Left lung (tissue), 10 donors: ENCODE measurements around the gene BOD1L1. TPM values are rescaled to one million over a fixed set of nuclear protein-coding genes. Genes with fewer than 3 reads are reported as not detected.
A peak's percentile ranks its signal among the peaks of the same experiment; 100 is the strongest.

Experiments
- ATAC-seq: fragments of 200-7000 bp; cut with Tn5 transposase; one replicate; pipeline ENCODE4 v1.9.1; 2020; ENCODE audit warnings: moderate library complexity
- DNase-seq, 4 donors: peaks; one replicate each; pipeline ENCODE4 v3.0.0-alpha.2; 2013 to 2020
- H3K27ac ChIP-seq, 2 donors: fragments of 200-600 bp; sonication (generic) in 1 of 2; one replicate each; pipeline versions ENCODE4 v1.5.0 to v1.8.0; 2020 to 2021
- H3K27me3 ChIP-seq, 2 donors: fragments of 200-600 bp; sonication (generic) in 1 of 2; one replicate each; pipeline versions ENCODE4 v1.5.0 to v1.8.0; 2020 to 2021
- H3K36me3 ChIP-seq, 2 donors: fragments of 200-600 bp; sonication (generic) in 1 of 2; one replicate each; pipeline versions ENCODE4 v1.5.0 to v1.8.0; 2020 to 2021
- H3K4me1 ChIP-seq, 2 donors: fragments of 200-600 bp; one replicate each; pipeline ENCODE4 v1.8.0; 2021
- H3K4me3 ChIP-seq, 2 donors: fragments of 200-600 bp; sonication (generic) in 1 of 2; one replicate each; pipeline versions ENCODE4 v1.5.0 to v1.8.0; 2020 to 2021; ENCODE audit warnings: mild to moderate bottlenecking in 1 of 2
- H3K9me3 ChIP-seq, 2 donors: fragments of 200-600 bp; sonication (generic) in 1 of 2; one replicate each; pipeline versions ENCODE4 v1.5.0 to v1.8.0; 2020 to 2021
- intact Hi-C, 2 donors: fragments of 100-400 bp; cut with DNase I; formaldehyde crosslinking; loops; one replicate each; pipeline versions ENCODE4 v1.11.2 to v1.14.2; 2022
- polyA plus RNA-seq, 6 donors: library from polyadenylated mRNA; unstranded; fragments of 120-200 nt; gene quantifications; one replicate each; pipeline ENCODE4 v1.2.1, GENCODE V29; 2013; ENCODE audit not compliant: insufficient read length in 6 of 6
- total RNA-seq, 2 donors: library from RNA; stranded (reverse); fragmentation: NEBNext Ultra II Directional; extraction: Animal tissue kit (Norgen Biotek cat#: 25700); gene quantifications; one replicate each; pipeline ENCODE4 v1.2.1, GENCODE V29; 2021
- TF ChIP-seq, protein P1 (sequence below), 2 donors: fragments of 200-600 bp; sonication (generic) in 1 of 2; IDR thresholded peaks; one replicate each; pipeline versions ENCODE4 v1.5.0 to v1.8.0; 2021; ENCODE audit warnings: antibody characterized with exemption in 2 of 2
- donor health status: DM: no; HTN: yes; CAD: no.
- donor health status: DM: no; HTN: no; CAD: no.

BOD1L1 gene
- total and polyA plus RNA-seq, 8 donors = 25.9 to 78.0 (median 60.5) TPM

DNA sequence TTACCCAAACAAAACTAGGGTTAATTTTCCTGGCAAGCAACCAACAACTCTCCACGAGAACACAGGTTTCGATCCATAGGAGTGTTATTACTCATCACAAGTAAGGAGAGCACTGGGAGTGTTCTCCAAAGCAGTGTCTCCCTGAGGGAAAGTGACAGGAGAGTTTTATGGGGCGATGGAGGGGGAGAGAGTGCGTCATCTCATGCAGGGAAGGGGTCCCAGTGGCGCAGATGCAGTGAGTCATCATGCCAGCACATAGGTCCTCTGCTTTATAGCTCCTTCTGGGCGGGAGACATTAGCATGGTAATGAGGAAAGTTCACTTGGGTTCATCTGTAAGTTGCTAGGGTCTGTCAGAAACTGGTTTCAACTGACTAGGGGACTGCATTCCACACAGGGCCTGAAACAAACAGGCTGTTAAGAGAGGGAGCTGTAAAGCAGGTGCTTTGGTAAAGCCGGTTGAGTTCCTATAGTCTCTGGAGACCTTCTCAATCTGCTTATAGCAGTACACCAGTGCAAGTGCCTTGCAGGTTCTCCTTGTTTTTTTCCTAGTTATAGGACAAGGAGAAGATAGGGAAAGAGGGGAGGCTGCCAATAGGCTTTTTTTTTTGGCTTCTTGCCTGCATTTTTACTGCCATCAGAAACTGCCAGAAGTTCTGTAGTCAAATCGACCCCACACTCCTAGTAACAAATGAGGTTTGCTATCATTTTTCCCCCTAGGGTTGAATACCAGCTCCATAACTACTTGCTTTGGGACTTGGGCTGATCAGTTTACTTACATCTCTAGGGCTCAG lies 12.8 kb upstream of the BOD1L1 start:
- H3K4me3 ChIP-seq = no peak overlapping the region
- no peak for ATAC-seq
- H3K27ac ChIP-seq = no peak overlapping the region
- no peak for DNase-seq
- no peaks in the 10 kb centered on the region for H3K4me1 ChIP-seq
- H3K27me3 ChIP-seq = peaks cover 5 to 22% of the 10 kb centered on the region in 2 donors
- intact Hi-C loops = no loop called here
- no peaks in the 10 kb centered on the region for H3K36me3 ChIP-seq
- H3K9me3 ChIP-seq = no peaks in the 10 kb centered on the region
- TF ChIP-seq, protein P1, sequence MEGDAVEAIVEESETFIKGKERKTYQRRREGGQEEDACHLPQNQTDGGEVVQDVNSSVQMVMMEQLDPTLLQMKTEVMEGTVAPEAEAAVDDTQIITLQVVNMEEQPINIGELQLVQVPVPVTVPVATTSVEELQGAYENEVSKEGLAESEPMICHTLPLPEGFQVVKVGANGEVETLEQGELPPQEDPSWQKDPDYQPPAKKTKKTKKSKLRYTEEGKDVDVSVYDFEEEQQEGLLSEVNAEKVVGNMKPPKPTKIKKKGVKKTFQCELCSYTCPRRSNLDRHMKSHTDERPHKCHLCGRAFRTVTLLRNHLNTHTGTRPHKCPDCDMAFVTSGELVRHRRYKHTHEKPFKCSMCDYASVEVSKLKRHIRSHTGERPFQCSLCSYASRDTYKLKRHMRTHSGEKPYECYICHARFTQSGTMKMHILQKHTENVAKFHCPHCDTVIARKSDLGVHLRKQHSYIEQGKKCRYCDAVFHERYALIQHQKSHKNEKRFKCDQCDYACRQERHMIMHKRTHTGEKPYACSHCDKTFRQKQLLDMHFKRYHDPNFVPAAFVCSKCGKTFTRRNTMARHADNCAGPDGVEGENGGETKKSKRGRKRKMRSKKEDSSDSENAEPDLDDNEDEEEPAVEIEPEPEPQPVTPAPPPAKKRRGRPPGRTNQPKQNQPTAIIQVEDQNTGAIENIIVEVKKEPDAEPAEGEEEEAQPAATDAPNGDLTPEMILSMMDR (IDR thresholded peaks at IDR 0.05) = no peak

DNA sequence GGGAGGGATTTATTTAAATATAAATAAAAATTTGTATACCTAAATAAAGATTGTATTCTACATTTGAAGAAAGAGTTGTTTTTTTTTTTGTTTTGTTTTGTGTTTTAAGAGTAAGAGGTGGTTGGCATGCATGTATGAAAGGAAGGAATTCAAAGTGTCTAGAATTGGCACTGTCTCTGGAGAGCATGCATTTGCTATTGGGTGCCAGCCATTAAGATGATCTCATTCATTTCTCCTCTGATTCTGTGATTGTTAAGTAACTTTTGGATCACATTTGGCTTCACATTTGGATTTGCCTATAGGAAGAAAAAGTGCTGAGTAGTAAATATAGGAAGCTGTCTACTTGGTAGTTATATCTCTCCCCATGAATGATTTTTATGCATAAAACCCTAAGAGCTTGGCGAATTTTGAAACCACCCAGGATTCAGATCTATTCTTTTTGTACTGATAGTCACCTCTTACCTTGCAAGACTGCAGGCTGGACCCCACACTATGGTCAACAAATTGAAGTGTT lies 7.8 kb upstream of the BOD1L1 start:
- Histone ChIP-seq H3K4me1 (no peaks in the 10 kb centered on the region), H3K9me3 (no peaks in the 10 kb centered on the region), H3K27me3 (peaks cover 0 to 18% of the 10 kb centered on the region in 2 donors), H3K36me3 (no peaks in the 10 kb centered on the region), H3K27ac (no peak overlapping the region), H3K4me3 (no peak overlapping the region)
- ATAC-seq = no peak
- intact Hi-C loops = no loop called here
- TF ChIP-seq, protein P1 (IDR thresholded peaks at IDR 0.05) = no peak
- no peak for DNase-seq

DNA sequence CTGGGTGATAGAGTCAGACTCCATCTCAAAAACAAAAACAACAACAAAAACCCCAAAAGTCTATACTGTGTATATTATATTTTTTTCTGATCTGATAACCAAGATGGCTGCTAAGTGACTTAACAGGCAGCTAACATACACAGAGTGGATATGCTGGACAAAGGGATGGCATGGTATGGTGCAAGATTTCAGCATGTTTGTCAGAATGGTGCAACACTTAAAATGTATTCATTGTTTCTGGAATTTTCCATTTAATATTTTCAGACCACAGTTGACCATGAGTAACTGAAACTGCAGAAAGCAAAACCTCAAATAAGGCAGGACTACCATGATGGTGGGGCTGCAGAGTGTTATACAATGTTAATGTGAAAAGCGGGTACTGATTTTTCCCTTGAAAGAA lies 6.1 kb upstream of the BOD1L1 start:
- Histone ChIP-seq H3K27me3 (peaks cover 0 to 6% of the 10 kb centered on the region in 2 donors), H3K27ac (no peak overlapping the region), H3K9me3 (no peaks in the 10 kb centered on the region), H3K4me1 (peaks cover 0 to 1% of the 10 kb centered on the region in 2 donors), H3K36me3 (no peaks in the 10 kb centered on the region), H3K4me3 (no peak overlapping the region)
- intact Hi-C loops = no loop called here
- DNase-seq (no peak), ATAC-seq (no peak)
- TF ChIP-seq, protein P1 (IDR thresholded peaks at IDR 0.05) = no peak

DNA sequence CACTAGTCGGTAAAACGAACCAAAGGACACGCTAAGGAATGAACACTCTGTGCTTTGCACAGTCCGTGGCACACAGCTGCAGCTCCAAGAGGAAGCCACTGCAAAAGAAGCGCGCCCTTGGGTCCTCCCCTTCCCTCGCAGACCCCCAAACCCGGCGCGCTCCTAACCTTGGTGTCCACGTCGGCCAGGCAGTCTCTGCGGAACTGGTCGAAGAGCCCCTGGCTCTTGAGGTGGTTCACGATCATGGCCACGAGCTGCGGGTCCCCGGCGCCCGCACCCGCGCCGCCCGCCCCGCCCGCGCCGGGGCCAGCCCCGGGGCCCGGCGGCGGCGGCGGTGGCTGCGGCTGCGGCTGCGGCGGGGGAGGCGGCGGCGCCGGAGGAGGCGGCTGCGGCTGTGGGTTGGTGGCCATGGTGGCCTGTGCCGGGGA lies 333 bp downstream of the BOD1L1 start:
- Histone ChIP-seq H3K27me3 (no peaks in the 10 kb centered on the region), H3K4me3 (peak overlapping the region; percentile 75 to 79), H3K9me3 (no peaks in the 10 kb centered on the region), H3K4me1 (peaks cover 11 to 37% of the 10 kb centered on the region in 2 donors), H3K36me3 (no peaks in the 10 kb centered on the region), H3K27ac (peak overlapping the region; percentile 89 to 95)
- DNase-seq (peak in 1 of 4 donors; percentile 48), ATAC-seq (no peak)
- intact Hi-C loops = no loop called here
- TF ChIP-seq, protein P1 (IDR thresholded peaks at IDR 0.05) = no peak

DNA sequence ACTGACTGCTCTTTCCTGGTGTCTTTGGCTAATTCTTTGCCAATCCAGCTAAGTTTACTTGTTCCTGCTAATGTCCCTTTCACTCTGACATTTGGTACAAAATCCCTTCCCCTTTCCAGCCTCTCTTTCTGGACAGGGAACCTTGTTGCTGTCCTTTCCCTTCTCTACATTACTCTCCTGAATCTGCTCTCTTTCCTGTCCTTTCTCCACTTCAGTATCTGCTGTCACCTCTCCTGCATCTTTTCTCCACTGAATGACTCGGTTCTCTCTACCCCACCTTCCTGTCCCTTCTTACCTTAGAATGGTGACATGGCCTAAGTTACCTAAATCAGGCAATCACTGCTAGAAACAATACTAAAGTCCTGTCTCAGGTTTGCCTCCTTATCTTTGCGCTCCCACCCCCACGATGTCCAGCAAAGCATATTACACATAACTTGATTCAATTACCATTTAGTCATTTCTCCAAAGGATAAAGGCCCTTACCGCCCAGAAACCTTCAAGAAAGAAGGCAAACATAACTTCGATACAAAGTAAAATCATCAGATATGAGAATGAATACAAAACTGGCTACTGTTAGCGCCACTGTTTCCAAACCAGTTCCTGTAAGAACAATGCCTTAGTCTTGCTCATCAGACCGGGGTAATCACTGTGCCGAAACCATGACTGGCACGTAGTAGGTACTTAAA lies 890 bp downstream of the BOD1L1 start:
- intact Hi-C loops = no loop called here
- Histone ChIP-seq H3K27ac (peak overlapping the region in 1 of 2 donors; percentile 95), H3K27me3 (no peaks in the 10 kb centered on the region), H3K36me3 (no peaks in the 10 kb centered on the region), H3K9me3 (no peaks in the 10 kb centered on the region), H3K4me3 (peak overlapping the region; percentile 75 to 79), H3K4me1 (peaks cover 11 to 37% of the 10 kb centered on the region in 2 donors)
- DNase-seq (no peak), ATAC-seq (no peak)
- TF ChIP-seq, protein P1 (IDR thresholded peaks at IDR 0.05) = no peak
